Muscle of arm (tissue), 12 donors: Measurements from ENCODE around the gene HS6ST2. TPM values are rescaled to one million over a fixed set of nuclear protein-coding genes. Genes with fewer than 3 reads are reported as not detected.

ENCODE experiments used
- DNase-seq: peaks from one replicate; pipeline ENCODE4 v3.0.0-alpha.2; 2013
- polyA plus RNA-seq, 12 donors: library from polyadenylated mRNA; unstranded; fragments of 120-200 nt; gene quantifications; one replicate each; pipeline ENCODE4 v1.2.1, GENCODE V29; 2013; ENCODE audit not compliant: insufficient read length in 12 of 12

HS6ST2 gene
- polyA plus RNA-seq, 12 donors: 12.3 to 58.6 (median 43.8) TPM; not detected in 1

DNA sequence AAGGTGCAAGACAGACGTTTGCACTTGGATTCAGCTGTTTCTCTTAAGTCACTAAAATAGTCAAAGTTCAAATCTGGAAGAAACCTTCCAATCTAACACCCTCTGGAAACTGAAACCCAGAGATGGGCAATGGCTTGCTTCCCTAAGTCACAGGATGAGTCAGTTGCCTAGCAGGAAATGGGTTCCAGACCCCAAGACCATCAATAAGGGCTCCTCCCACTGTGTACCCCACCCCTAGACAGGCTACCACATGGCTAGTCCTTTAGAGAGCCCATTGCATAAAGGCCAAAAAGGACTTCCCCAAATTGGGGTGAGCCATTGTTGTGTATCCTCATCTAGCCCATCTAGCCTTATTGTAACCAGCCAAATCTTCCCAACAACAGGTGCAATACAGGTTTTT, 216.2 kb downstream of the HS6ST2 start:
- DNase-seq: no peak

DNA sequence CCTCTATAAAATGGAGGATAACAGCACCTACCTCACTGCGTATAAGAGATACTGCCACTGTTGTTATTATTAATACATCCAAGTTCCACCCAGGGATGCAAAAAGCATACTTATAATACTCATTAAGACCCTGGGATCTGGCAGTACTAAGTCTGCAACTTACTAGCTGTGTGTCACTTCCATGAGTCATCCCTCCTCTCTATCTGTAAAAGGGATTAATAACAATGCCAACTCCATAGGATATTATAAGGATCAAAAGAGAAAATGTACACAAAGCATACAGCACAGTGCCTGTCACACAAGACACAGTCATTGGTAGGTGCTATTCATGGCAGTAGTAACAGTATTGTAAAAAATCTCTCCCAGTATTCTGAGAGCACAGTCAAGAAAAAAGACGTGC, 216.7 kb downstream of the HS6ST2 start:
- DNase-seq: no peak

DNA sequence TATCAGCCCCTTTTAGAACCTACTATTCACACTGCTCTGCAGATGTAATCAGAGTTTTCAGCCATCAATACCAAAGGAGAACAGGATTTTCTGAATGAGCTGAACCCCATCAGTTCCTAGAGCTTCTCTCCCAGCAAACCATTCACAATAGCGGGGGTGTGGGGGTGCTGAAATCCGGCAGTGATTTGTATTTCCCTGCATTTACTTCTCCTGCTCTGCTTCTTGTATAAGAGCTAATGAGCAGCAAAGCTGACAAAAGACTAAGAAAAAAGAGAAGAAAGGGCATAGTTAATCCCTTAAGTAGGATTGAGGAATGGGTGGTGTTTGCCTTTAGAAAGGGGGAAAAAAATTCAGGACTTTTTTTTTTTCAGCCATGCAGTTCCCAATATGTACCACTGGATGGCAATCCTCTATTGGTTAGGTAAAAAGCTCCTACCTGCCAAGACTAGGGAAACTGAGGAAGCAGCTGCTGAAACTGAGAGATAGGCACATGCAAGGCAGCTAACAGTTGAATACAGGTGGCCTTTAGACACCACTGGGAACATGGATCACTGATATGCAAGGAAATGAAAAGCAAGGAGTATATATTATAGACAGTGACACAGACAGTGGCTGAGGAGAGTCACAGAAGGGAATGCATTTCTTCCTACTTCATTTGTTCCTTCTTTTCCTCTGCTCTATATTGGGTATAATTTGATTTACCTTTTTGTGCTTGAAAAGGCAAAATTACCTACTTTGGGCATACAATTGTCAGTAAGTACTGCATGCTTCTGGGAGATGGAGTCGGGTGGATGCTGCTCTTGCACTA, 217.9 kb downstream of the HS6ST2 start:
- no peak for DNase-seq

GRCh38 chrX:132738951-132739350, 219.5 kb downstream of the HS6ST2 start:
- no peak for DNase-seq

GRCh38 chrX:132737743-132738142, 220.7 kb downstream of the HS6ST2 start:
- DNase-seq: no peak

- DNase-seq: no peak
These were observed 226.2 kb downstream of the HS6ST2 start for GRCh38 chrX:132732236-132732635.

- DNase-seq: no peak
These were observed 227.7 kb downstream of the HS6ST2 start for GRCh38 chrX:132730726-132731125.

- DNase-seq: no peak
These were observed 228.2 kb downstream of the HS6ST2 start for GRCh38 chrX:132730266-132730665.

DNA sequence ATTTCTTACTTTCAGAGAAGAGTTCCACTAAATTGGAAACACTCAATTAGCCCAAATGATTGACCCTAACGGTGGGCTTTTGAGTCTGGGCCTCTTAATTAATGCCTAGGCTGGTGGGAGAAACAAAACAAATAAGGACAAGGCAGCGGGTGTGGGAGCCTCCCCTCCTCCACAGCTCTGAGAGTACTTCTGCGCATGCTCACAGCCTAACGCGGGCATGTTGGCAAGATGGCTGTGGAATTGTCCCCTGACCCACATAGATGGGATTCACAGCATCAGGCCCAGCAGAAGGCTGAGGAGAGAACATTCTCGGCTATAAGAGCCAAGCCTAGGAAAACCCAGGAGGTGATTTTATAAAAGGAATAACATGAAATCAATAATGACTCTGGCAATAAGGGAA, 230.1 kb downstream of the HS6ST2 start:
- DNase-seq: no peak

DNA sequence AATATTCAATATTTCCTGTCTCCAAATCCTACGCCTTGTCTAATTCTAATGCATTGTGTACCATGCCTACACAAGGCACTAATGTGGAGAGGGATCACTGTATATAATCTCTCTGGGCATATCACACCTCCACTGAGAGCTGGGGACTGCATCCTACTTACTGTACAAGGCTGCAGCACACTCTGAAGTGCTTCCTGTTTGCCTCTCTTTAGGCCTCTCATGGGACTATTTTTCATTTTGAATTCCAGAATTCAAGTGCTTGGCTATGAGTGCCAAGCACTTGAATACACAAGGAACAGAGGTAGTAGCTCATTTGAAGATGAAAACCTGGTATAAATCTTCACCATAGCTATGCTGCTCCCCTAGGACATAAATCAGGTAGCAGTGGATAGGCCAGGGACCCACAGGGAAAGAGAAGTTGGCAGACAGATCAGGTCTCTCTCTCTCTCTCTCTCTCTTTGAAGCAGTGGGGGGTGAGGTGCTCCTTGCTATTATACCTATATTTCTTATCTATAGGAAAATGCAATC, 239.9 kb downstream of the HS6ST2 start:
- no peak for DNase-seq

DNA sequence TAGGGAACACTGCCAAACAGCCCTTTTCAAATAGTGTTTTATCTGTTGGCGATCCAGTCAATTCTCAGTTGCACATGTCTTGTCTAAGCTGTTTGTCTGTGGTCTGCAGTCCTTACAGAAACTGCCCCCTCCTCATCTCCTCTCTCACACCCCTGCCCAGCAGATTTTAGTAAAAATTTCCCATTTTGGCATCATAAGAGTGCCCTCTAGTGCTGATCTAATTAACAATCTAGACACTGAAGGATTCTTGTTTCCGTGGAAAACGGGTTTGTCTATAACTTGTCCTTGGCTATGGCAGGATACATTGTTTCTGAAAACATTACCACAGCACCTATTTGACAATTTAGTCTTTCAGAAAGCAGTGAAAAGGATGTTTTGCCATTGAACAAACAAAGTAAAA, 242.4 kb downstream of the HS6ST2 start:
- no peak for DNase-seq

- no peak for DNase-seq
These were observed 243.5 kb downstream of the HS6ST2 start for GRCh38 chrX:132714913-132715312.

DNA sequence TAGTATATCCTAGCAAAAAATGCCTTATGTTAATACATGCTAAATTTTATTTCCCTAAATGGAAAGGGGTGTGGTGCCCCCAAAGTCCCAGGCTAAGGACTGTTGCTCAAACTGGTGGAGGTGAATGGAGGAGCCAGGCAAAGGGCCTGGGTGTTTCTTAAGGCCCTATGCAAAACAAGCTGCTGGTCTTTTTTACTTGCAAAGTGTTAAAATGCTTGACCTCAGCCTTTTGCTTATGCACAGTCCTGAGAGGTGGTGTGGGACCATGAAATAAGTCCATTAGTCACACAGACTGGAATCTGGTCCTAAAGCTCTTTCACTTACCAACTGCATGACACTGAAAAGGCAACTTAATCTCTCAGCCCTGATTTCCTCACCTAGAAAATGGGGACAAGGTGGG, 246.1 kb downstream of the HS6ST2 start:
- DNase-seq: no peak

DNA sequence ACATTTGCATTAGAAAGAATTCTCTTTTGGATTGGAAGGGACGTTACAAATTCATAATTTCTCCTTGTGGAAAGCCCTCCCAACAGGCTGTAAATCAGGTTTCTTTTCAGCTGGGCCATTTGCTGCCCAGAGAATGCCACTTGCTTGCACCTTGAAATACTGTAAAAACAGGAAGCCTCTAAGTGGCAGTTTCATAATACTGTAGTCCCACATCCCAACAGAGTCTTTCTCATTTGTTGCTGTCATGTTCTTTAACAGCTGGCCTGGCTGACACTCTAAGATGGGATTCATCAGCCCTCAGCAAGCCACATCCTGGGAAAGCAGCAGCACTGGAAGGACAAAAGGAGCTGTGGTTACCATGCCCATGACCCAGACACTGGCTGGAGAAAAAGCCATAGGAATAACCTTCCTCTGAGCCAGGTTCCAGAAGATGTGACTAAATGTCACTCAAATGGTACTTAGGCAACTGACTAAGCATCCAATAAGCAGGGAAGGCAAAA, 247.7 kb downstream of the HS6ST2 start:
- DNase-seq: no peak

DNA sequence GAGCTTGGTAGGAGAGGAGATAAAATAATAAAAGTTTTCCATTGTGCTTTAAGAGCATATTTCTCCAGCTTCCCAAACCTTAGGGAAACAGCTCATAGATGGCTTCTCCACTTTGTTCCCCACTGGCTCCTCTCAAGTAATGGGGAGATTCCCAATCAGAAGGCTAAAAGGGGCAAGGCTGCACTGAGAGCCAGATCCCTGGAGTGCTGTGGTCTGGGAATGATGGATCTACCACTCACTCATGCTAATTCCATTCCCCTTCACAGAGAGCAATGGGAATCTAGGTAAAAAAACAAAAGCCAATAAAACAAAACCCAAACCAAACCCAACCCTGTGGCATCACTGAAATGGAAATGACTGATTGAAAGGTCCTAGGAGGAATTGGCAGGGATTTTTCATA, 249.9 kb downstream of the HS6ST2 start:
- no peak for DNase-seq

GRCh38 chrX:132704769-132705168, 253.7 kb downstream of the HS6ST2 start:
- DNase-seq: no peak

- no peak for DNase-seq
These were observed 264.0 kb downstream of the HS6ST2 start for GRCh38 chrX:132694382-132694781.

DNA sequence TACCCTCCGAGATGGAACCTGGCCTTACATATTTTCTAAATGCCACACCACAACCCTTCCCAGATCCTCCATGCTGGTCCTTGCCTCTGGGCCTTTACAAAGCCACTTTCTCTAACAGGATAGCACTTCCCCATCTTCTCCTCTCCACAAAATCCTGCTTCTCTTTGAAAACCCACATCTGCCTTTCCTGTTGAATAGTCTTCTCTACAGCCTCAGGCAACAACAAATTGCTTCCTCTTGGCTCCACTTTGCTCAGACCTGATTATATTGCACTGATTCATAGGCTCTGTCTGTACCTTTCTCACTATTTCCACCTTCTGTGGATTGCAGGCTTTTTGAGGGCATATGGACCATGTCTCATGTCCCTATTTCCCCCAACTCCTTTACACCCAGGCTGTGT, 265.9 kb downstream of the HS6ST2 start:
- DNase-seq: no peak

- no peak for DNase-seq
These were observed 266.4 kb downstream of the HS6ST2 start for GRCh38 chrX:132692066-132692465.

- no peak for DNase-seq
These were observed 268.5 kb downstream of the HS6ST2 start for GRCh38 chrX:132689612-132690563.

DNA sequence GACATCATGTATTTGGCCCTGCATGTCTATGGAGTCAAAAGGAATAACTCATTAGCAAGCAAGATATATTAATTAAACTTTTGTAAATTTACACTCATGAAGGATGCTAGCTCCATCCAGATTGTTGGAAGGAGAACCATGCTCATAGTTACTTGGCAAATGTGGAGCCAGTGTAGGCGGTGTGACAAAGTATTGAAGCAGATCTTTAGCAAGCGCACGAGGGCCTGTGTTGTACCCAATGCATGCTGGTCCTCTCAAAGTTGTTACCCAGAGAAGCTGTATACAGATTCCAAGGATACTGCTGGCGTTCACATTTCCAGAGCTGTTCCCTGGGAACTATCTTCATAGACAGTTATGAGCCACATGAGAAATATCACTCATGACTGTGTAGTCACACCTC, 273.2 kb downstream of the HS6ST2 start:
- no peak for DNase-seq

GRCh38 chrX:132677233-132677716, 281.2 kb downstream of the HS6ST2 start:
- no peak for DNase-seq
